Spleen (tissue), 7 donors: ENCODE results near the gene HS2ST1.

ENCODE experiments used
- CTCF ChIP-seq, 11 experiments: fragments of 200-600 bp in 7 of 11; fragments of 450-650 bp in 4 of 11; sonication (generic) in 4 of 11; IDR thresholded peaks in 8 of 11; conservative IDR thresholded peaks in 3 of 11; 1 replicate in 7 of 11; 2 replicates in 4 of 11; pipeline versions ENCODE4 v1.4.0 to v1.8.0; 2016 to 2021; ENCODE audit warnings: antibody characterized with exemption in 11 of 11, inconsistent platforms in 4 of 11, mild to moderate bottlenecking in 1 of 11
- POLR2AphosphoS5 ChIP-seq, 3 donors: sonication (generic); formaldehyde crosslinking; IDR thresholded peaks; one replicate each; pipeline ENCODE4 v1.5.1; 2017; ENCODE audit warnings: antibody characterized with exemption in 3 of 3
- donor health status: DM: no; HTN: no; CAD: no; lungs with moderate emphysema.
- donor health status: DM: no; HTN: no; CAD: no.
- donor health status: DM: no; HTN: no; CAD: no.

- TF ChIP-seq CTCF (IDR thresholded peaks at IDR 0.05 in 8 of 11, conservative IDR thresholded peaks at IDR 0.05 in 3 of 11) (no peak), POLR2AphosphoS5 (IDR thresholded peaks at IDR 0.05) (no peak)
Measured at GRCh38 chr1:87134625-87135328, 220.3 kb downstream of the HS2ST1 start.
